ENCODE data around the gene CC2D2A.

CC2D2A gene

DNA sequence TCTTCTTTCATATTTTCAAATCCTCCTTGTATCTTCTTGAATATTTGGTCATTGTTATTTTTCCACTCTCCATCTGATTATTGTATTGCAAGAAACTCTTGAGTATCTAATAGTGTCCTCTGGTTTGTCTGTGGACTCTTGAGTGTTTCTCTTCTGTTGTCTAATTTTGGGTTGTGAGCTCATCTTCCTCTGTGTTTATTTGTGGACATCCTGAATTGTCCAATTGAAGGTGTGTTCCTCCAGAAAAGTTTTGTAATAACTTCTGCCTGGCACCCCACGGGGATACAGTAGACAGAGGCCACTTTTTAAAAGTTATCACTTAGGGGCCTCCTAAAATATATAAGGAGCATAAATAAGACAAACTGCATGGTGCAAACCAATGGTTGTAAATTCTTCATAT, 3.1 kb upstream of the CC2D2A start:
- no peak for DNase-seq

DNA sequence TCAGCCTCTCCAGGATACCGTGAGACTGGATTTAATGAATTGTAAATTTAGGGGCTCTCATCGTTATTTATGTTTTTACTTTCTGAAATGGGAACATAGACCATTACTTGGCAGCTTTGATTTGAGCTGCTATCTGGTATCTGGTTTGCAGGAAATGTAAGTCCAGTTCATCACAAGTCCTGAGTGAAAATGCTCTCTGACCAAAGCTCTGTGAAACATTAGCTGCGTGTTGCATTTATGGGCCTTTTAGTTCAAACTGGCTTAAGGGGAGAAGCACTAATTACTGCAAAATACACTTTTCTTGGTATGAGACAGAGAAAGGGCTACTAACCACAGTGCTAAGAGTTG, 420 bp downstream of the CC2D2A start:
- DNase-seq: no peak

DNA sequence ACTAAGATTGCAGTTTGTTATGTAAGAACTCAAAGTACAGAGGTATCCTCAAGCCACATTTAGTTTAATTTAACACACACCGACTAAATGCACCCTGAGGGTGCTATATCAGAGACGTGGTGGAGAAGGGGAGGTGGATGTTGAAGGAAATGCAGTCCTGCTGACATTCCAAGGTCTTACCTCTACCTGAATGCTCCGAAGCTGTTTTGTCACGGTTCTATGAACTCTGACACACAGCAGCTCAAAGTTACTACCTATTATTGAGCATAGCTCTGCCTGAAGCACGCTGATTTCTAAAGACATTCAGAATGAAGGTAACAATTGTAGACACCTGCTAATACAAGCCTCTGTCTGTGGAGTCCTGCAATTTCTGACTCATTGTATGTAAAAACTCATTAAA, 6.7 kb downstream of the CC2D2A start:
- no peak for DNase-seq

DNA sequence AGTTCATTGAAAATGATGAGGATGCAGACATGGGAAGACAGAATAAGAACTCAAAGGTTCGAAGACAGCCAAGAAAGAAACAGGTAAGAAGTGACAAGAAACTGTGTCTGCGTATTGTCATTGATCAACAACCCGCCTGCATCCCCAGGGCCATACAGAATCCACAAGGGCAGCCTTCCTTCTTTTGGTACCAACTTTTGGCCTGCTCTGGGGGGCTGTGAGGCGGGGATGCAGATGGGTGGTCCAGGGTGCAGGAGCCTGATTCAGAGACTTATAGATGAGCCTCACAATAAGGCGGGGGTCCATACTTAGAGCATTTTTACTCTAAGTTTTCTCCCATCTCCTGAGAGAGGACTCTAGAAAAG, 9.0 kb downstream of the CC2D2A start:
- DNase-seq: no peak

DNA sequence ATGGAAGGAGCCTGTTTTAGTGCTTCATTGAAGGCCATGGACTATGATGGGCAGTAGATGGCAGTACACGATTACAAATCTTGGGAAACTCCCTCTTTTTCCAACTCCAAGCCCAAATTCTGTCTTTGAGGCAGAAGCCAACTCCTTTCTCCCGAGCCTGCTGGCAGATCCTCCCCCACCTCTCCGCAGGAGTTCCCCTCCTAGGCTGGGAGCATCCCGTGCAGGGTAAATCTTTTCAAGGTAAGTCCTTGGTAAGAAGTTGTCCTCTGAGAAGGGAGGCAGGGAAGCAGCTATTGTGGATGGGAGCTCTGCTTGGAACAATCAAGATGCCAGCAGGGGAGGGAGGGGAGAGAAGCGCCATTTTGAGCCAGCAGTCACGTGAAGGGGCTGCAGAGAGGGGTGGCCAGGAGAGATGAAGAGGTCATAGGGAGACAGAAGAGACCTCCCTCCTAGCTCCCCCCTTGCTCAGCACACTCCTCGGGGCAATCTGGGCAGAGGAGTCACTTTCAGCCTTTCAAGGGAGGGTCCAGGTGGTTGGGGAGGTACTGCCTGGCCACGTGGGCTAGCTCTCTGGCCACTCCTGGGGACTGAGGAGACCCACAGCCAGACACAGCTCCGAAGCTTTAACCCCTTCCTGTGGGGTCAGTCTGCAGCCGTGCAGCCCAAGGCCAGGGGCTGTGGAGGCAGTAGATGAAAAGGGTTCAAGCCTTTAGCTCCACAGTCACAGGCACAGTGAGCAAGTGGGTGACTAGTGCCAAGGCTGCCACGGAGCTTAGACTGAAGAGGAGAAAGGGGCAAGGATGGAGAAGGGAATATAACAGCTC, 9.6 kb downstream of the CC2D2A start:
- peak; percentile 32 to 46 for DNase-seq

DNA sequence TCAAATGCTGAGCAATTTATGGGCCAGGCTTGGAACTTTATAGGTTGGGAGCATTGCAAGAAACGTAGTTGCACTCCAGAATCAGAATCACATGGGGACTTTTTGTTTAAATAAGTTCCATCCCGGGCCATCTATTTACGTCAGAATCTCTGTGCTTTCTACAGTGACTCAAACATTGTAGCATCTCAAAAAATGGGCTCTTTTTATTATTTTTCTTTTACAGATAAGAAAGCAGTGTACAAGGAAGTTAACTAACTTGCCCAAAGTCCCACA, 10.2 kb downstream of the CC2D2A start:
- DNase-seq: no peak

DNA sequence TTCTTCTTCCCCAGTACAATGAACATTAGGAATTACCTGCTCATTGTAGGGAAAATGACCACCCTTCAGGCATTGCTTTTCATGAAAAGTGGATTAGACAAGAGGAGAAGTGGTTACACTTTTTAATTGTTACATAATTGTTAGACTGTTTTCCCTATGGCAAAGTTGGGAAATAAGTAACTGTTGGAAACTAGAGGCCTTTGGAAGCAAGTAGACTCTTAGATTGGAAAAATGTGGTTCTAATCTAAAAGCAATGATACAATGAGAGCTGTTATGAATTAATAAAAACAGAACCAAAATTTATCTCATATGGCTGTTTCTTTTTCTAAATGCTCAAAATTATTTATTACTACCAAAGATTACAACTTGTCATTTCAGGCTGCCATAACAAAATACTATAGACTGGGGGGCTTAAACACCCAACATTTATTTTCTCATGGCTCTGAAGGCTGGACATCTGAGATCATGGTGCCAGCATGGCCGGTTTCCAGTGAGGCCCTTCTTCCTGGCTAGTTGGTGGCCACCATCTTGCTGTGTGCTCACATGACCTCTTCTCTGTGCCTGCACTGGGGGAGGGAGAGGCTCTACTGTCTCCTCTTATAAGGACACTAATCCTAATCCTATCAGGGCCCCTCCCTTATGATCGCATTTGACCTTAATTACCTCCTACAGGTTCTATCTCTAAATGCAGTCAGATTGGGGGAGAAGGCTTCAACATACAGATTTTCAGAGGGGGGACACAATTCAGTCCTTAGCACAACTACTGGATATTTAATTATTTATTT, 12.5 kb downstream of the CC2D2A start:
- no peak for DNase-seq

DNA sequence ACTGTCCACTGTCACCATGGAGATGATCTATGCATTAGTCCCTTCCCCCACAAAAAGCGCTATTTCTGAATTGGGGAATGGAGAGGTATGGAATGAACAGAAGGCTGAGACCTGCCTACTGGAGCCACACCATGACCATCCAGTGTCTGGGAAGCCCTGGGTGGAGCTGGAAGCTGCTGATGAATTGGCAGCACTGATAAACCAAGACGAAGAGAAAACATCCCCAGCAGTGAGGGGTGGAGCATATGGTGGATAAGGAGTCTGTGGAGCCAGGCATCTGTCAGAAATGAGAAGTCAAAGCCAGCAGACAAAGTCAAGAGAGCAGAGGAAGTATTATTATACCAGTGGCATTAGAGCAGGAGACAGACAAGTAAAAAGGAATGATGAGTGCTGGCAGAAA, 13.2 kb downstream of the CC2D2A start:
- DNase-seq: no peak

DNA sequence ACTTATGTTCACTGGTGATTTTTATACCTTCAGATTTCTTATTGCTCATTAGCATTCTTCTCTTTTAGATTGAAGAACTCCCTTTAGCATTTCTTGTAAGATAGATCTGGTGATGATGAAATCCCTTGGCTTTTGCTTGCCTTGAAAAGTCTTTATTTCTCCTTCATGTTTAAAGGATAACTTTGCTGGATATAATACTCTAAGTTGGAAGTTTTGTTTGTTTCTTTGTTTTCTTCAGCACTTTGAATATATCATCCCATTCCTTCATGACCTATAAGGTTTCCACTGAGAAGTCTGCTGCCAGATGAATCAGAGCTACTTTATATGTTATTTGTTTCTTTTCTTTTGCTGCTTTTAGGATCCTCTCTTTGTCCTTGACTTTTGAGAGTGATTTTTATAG, 18.5 kb downstream of the CC2D2A start:
- no peak for DNase-seq

DNA sequence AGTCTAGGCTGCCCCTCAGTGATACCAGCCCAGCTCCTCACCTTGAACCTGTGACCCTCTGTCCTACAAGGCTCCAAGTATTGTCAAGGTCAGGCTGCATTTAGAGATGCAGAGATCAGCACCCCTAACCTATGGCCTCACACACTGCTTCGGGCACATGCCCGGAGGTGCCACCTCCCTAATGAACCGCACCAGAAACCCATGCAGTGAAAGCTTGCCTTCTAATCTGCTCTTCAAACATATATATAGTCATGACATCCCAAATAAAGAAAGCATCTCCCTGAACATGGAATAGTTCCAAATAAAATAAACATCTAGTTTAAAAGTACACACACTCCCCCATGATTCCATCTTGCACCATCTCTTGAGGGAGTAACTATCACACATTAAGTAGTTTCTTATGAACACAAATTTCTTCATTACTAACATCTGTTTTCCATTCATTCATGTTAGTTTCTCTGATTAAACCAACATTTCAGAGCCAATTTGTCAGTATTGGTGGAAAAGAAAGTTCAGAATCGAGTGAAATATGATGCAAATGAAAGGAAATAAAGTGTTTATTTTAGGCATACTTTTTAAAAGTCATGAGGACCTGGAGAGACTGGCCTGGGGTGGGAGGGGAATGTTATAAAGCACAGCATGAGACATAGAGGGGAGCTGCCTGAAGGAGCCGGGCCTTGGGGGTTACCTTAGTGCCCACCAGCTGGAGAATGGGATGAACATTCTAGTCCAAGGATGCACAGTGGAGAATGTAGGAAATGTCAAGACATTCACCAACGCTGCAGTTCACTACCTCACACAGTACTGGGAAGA, 19.2 kb downstream of the CC2D2A start:
- no peak for DNase-seq

DNA sequence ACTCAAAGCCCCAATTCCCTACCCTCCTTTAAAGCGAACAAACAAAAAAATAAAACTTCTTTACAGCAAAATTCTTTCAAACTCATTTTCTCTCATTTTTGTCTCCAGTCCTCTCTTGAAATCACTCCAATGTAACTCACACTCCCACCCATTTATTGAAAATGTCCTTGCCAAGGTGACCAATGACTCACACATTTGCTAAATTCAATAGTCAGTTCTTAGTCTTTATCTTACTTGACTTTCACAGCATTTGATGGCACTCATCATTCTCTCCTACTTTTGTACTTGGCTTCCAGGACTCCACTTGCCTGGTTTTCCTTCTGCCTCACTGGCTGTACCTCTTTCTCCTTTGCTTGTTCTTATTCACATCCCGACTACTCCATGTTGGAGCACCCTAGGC, 19.9 kb downstream of the CC2D2A start:
- no peak for DNase-seq

DNA sequence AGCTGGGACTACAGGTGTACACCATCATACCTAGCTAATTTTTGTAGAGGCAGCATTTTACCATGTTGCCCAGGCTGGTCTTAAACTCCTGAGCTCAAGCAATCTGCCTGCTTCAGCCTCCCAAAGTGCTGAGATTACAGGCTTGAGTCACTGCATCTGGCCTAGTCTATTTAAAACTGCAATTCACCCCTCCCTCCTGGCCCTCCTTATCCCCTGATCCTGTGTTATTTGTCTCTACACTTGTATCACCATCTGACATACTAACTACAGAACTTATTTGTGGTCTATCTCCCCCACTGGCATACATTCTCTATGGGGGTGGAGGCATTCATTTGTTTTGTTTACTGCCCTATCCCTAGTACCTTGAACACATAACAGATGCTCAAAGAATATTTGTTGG, 23.7 kb downstream of the CC2D2A start:
- no peak for DNase-seq

DNA sequence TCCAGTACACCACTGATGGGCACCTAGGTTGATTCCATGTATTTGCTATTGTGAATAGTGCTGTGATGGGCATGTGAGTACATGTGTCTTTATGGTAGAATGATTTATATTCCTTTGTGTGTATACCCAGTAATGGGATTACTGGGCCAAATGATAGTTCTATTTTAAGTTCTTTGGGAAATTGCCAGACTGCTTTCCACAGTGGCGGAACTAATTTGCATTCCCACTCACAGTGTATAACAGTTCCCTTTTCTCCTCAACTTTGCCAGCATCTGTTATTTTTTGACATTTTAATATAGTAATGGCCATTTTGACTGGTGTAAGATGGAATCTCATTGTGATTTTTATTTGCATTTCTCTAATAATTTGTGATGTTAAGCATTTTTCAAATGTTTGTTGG, 25.9 kb downstream of the CC2D2A start:
- DNase-seq: peak; percentile 36

DNA sequence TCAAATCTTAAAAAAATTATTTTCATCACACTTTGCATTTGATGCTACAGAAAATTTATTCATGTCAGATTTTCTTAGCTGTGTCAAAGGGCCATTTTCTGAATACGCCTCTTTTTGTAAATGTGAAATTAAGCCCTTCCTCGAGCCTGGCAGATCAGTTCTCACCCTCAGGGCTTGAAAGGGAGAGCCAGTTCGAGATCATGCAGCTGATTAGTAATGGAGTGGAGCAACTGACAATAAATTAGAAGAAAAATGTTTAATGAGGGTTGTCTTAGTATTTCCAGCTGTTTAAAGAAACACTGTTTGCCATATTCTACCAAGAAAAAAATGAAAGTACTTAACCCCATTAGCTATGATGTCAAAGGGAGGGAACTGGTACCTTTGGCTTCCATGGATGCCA, 28.7 kb downstream of the CC2D2A start:
- DNase-seq: no peak

DNA sequence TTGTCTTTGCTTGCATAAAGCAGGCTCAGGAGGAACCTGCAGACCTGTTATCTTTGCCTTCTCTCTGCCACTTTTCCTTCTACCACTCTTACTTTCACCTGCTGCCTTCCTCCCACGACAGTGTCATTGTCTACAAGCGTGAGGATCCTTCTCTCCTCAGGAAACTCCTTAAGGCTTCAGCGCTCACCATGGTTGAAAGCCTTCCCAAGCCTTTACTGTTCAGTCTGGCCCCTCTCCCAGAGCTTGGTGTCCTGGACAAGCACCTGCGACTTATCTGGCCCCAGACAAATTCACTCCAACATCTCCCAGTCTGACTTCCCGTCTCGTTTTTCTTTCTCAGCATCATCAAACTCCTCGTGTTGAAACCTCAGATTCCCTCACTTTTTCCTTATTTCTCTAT, 31.0 kb downstream of the CC2D2A start:
- no peak for DNase-seq

DNA sequence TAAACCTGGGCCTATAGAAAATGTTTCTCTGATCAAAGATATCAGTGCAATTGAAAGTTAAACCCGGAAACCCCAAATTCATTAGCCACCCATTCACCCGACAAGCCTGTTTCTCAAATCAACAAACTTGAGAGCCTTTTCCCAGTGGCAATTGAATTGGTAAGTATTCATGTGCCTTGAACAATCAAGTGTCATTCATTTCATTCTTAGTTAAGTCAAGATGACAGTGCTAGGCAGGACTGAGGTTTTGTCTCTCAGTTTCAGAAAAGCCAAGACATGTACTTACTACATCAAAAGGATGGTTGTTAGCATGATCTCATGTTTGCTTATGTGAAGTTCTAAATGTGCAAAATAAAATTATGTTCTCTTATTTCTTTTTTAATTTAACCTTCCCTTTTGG, 32.3 kb downstream of the CC2D2A start:
- no peak for DNase-seq

DNA sequence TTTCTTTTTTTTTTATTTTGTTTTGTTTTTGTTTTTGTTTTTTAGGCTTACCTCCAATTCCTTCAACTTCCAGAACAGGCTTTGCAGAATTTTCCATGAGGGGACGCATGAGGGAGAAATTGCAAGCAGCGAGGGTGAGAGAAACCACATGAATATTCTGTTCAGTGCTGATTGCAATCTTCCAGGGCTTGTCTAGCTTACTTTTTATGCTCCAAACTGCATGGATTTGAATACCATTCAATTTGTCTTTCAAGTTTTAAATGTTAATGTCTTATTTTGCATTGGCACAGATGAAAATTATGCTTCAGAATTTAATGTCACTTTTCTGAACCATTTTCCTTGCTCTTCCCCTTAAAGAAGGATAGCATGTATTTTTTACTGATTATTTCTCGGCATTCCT, 32.7 kb downstream of the CC2D2A start:
- DNase-seq: no peak

DNA sequence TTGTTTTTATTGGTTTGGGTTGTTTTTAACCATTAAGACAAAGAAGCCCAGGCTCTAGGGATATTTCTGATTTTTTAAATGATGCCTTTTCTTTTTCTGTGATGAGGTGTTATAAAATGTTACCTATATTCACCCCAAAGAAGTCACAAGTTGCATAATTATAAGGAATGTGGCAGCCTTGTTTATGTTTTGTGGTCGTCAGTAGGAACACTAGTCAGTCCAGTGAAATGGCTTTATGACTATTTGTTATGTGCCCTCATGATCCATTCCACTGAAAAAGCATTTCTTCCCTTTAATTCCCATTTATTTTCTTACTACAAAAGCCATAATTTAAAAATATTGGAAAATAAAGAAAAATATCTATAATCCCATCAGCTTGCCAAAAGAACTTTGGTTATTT, 34.4 kb downstream of the CC2D2A start:
- no peak for DNase-seq

DNA sequence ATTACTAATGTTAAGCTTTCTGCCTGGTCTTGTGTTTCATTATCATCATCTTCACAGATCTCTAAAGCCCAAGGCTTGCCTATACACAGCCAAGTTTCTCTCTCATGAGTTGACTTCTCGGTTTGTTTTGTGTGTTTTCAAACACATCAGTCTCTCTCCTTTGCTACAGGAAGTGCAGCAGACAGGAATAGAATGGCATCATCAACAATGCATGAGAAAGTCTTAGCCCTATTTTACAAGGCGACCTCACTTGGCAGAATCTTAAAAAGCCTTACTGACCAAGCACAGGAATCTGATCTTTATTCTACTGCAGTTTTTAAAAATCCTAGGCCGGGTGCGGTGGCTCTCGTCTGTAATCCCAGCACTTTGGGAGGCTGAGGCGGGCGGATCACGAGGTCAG, 36.8 kb downstream of the CC2D2A start:
- no peak for DNase-seq

DNA sequence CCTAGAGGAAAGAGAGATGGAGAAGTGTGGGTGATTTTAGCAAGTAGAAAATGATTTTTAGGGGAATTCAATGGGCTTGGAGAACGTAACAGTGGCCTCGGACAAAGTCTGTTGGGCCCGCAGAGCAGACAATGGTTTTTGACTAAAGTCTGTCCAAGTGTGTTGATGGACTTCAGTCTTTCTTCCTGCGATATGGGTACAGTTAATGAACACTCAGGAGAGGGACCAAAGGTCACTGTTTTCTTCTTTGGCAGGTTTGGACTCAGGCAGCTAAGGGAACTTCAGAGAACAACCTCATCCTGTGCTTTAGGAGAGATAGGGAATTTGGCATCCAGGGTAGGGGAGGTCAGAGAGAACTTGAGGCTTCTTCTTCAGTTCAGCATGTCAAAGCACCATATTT, 38.0 kb downstream of the CC2D2A start:
- DNase-seq: no peak

DNA sequence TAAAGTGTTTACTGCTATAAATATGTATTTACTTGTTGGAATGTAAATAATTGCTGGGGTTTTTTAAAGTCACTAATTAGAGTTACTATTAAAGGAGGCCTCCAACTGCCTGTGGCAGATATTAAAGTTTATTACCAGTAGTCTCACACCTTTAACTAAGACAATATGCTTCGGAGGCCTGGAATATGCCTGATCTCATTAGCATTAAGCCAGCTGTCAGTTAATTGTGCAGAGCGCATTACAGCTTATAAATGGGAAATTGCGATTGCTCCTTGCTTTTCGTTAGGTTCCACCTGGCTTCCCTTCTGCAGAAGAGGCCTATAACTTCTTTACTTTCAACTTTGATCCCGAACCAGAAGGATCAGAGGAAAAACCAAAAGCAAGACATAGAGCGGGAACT, 41.3 kb downstream of the CC2D2A start:
- no peak for DNase-seq

DNA sequence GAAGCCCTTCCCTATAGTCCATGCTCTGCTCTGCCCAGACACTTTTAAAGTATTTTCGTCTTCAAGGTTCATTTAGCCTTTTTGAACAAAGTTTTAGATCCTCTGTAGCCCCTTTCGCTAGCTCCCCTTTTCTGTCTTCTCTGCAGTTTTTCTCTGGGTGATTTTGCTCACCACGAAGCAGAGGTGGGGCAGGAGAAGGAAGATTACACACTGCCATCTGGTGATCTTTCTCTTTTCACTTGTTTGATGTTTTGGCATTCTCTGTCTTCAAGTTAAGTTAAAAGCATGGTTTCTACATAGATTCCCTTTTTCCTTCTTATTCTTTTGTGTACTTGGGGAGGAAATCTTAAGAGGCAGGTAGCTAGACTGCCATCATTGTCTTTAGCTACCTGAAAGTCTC, 43.9 kb downstream of the CC2D2A start:
- DNase-seq: no peak

DNA sequence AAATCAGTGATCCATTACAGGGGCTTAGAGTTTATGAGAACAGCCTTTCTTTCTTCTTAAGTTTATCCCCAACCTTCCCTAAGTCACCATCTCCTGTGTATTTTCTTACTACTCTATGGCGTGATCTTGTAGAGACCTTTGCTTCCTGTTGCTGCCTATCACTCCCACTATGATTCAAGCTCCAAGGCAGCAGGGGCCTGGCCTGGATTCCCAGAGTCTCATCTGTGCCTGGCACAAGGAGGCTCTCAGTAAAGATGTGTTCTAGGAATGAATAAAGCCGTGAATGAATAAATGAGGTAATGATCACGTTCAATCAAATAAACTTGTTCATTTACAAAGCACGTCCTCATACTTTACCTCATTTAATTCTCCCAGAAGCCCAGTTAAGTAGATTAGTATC, 45.4 kb downstream of the CC2D2A start:
- DNase-seq: no peak

DNA sequence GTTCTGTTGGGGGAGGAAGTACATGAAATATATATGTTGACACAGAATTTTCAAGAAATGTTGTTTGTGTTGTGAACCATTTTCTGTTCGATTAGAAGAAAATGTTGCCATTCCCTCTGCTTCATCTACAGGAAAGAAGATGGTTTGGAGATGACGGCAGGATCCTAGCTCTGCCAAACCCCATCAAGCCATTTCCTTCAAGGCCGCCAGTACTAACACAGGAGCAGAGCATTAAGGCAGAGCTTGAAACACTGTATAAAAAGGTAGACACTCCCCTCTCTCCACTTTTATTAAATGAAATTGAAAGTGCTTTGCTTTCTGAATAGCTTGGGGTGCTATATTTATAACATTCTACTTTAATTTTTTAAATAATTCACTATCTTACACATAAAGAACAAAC, 46.8 kb downstream of the CC2D2A start:
- DNase-seq: no peak
